ENCODE data around the gene SNAI1. TPM values are rescaled to one million over a fixed set of nuclear protein-coding genes. Genes with fewer than 3 reads are reported as not detected.

Gene SNAI1
- total RNA-seq, 2 experiments from 2014 or later: 1.7 to 2.5 TPM

- Histone ChIP-seq H3K27ac (ENCODE audit: low read depth in 1 of 2, low read length in 2 of 2) (no peak overlapping the region), H3K9me3 (ENCODE audit: control insufficient read depth in 1 of 2, insufficient read depth in 1 of 2, low read length in 2 of 2) (no peaks in the 10 kb centered on the region), H3K36me3 (ENCODE audit: insufficient read depth, low read length) (no peaks in the 10 kb centered on the region), H3K4me3 (ENCODE audit: low read length) (no peak overlapping the region), H3K4me1 (ENCODE audit: insufficient read depth, low read length) (peaks cover 24% of the 10 kb centered on the region), H3K27me3 (ENCODE audit: control insufficient read depth in 1 of 2, insufficient read depth in 2 of 2, low read length in 2 of 2) (no peaks in the 10 kb centered on the region)
- intact Hi-C loops (cut with DNase I, micrococcal nuclease): loop anchor here (1.0 to 5.0 kb wide), 7 partner anchors 45 to 751 kb away; partner anchors contain the start of genes PARD6B (in 1 of the 2), PTPN1 (in 1 of the 2) and RNF114 (in 1 of the 2)
- H3K9me3 Mint-ChIP-seq: no peaks in the 10 kb centered on the region
- H3K4me1 Mint-ChIP-seq (ENCODE audit: low read depth): peaks cover 15% of the 10 kb centered on the region
- ATAC-seq (ENCODE audit: poor library complexity): no peak
- no peaks in the 10 kb centered on the region for H3K27me3 Mint-ChIP-seq
- DNase-seq: peak in 1 of 14 experiments; percentile 21
- TF ChIP-seq CTCF (IDR thresholded peaks at IDR 0.05): no peak
- peak overlapping the region; percentile 74 for H3K27ac Mint-ChIP-seq
- POLR2A ChIA-PET: interaction anchor here (0.6 to 3.5 kb wide), 4 partner anchors 11 to 105 kb away, joined by 3 to 17 read pairs (median 5); partner anchors contain the start of gene RNF114
- no peaks in the 10 kb centered on the region for H3K36me3 Mint-ChIP-seq (ENCODE audit: low read depth)
- CTCF ChIA-PET: interaction anchor here (1.2 to 8.0 kb wide), 3 partner anchors 11 to 88 kb away, joined by 3 to 102 read pairs (median 3); no protein-coding TSS in a partner anchor
- peak overlapping the region; percentile 70 for H3K4me3 Mint-ChIP-seq
Observed at GRCh38 chr20:49981218-49982071, 1.3 kb upstream of the SNAI1 start.

GRCh38 chr20:49982072-49982345, 771 bp upstream of the SNAI1 start:
- DNase-seq: no peak
- Mint-ChIP-seq H3K36me3 (ENCODE audit: low read depth) (no peaks in the 10 kb centered on the region), H3K9me3 (no peaks in the 10 kb centered on the region), H3K27me3 (no peaks in the 10 kb centered on the region), H3K4me3 (peak overlapping the region; percentile 70), H3K4me1 (ENCODE audit: low read depth) (peaks cover 15% of the 10 kb centered on the region), H3K27ac (peak overlapping the region; percentile 74)
- ChIA-PET CTCF (interaction anchor here (1.2 to 8.0 kb wide), 3 partner anchors 12 to 88 kb away, joined by 3 to 102 read pairs (median 3); no protein-coding TSS in a partner anchor), POLR2A (interaction anchor here (0.6 to 2.1 kb wide), 3 partner anchors 11 to 104 kb away, joined by 3 to 7 read pairs (median 3); partner anchors contain the start of gene RNF114)
- intact Hi-C loops (cut with DNase I, micrococcal nuclease): loop anchor here (1.0 to 5.0 kb wide), 7 partner anchors 45 to 750 kb away; partner anchors contain the start of genes PARD6B (in 1 of the 2), PTPN1 (in 1 of the 2) and RNF114 (in 1 of the 2)
- H3K4me1 ChIP-seq (ENCODE audit: insufficient read depth, low read length): peaks cover 24% of the 10 kb centered on the region
- peak overlapping the region; percentile 42 for H3K4me3 ChIP-seq (ENCODE audit: low read length)
- TF ChIP-seq CTCF (IDR thresholded peaks at IDR 0.05): peak; percentile 2
- no peaks in the 10 kb centered on the region for H3K36me3 ChIP-seq (ENCODE audit: insufficient read depth, low read length)
- no peak overlapping the region for H3K27ac ChIP-seq (ENCODE audit: low read depth in 1 of 2, low read length in 2 of 2)
- H3K27me3 ChIP-seq (ENCODE audit: control insufficient read depth in 1 of 2, insufficient read depth in 2 of 2, low read length in 2 of 2): no peaks in the 10 kb centered on the region
- ATAC-seq (ENCODE audit: poor library complexity): no peak
- no peaks in the 10 kb centered on the region for H3K9me3 ChIP-seq (ENCODE audit: control insufficient read depth in 1 of 2, insufficient read depth in 1 of 2, low read length in 2 of 2)

- H3K36me3 Mint-ChIP-seq (ENCODE audit: low read depth): no peaks in the 10 kb centered on the region
- DNase-seq: peak in 2 of 14 experiments; percentile 8 to 13
- intact Hi-C loops (cut with DNase I, micrococcal nuclease): loop anchor here (2.0 to 5.0 kb wide), 6 partner anchors 46 to 749 kb away; partner anchors contain the start of genes PARD6B (in 1 of the 2), PTPN1 (in 1 of the 2) and RNF114 (in 1 of the 2)
- no peak overlapping the region for H3K27ac Mint-ChIP-seq
- ChIA-PET POLR2A (interaction anchor here (0.7 to 2.1 kb wide), 2 partner anchors 47 to 209 kb away, joined by 3 to 7 read pairs; partner anchors contain the start of gene RNF114), CTCF (interaction anchor here (8.0 kb wide), 1 partner anchor 87 kb away, joined by 102 read pairs; no protein-coding TSS in a partner anchor)
- no peak for TF ChIP-seq CTCF (IDR thresholded peaks at IDR 0.05)
- ATAC-seq (ENCODE audit: poor library complexity): no peak
- Histone ChIP-seq H3K9me3 (ENCODE audit: control insufficient read depth in 1 of 2, insufficient read depth in 1 of 2, low read length in 2 of 2) (no peaks in the 10 kb centered on the region), H3K27me3 (ENCODE audit: control insufficient read depth in 1 of 2, insufficient read depth in 2 of 2, low read length in 2 of 2) (no peaks in the 10 kb centered on the region), H3K4me1 (ENCODE audit: insufficient read depth, low read length) (peaks cover 24% of the 10 kb centered on the region), H3K36me3 (ENCODE audit: insufficient read depth, low read length) (no peaks in the 10 kb centered on the region), H3K27ac (ENCODE audit: low read depth in 1 of 2, low read length in 2 of 2) (no peak overlapping the region), H3K4me3 (ENCODE audit: low read length) (peak overlapping the region; percentile 48)
- H3K27me3 Mint-ChIP-seq: no peaks in the 10 kb centered on the region
- peaks cover 15% of the 10 kb centered on the region for H3K4me1 Mint-ChIP-seq (ENCODE audit: low read depth)
- H3K9me3 Mint-ChIP-seq: no peaks in the 10 kb centered on the region
- H3K4me3 Mint-ChIP-seq: peak overlapping the region; percentile 72
Observed at GRCh38 chr20:49983123-49983847, 505 bp downstream of the SNAI1 start.
